ENCODE measurements around the gene DBI. TPM values are rescaled to one million over a fixed set of nuclear protein-coding genes. Genes with fewer than 3 reads are reported as not detected.

DBI gene
- total and polyA plus RNA-seq, 2 of the 13 experiments (the other 11 are each of a cell fraction or from before 2014, with no cell fraction given) = 330 to 659 TPM

- H3K4me2 ChIP-seq (ENCODE audit: low read depth, low read length) = no peak overlapping the region
- H3K9ac ChIP-seq (ENCODE audit: insufficient read depth, low read depth, low read length) = no peak overlapping the region
- 81% methylated on average over 5 of the region's 5 CpGs for WGBS (ENCODE audit: low lambda C conversion rate)
- H3K4me1 ChIP-seq (ENCODE audit: insufficient read depth, low read length) = peaks cover 14% of the 10 kb centered on the region
- peaks cover 0 to 23% of the 10 kb centered on the region in 2 experiments; a peak in 4 of 5 replicates for H3K27me3 ChIP-seq (ENCODE audit: control insufficient read depth in 1 of 2, insufficient read depth in 2 of 2, low read length in 2 of 2)
- no peaks in the 10 kb centered on the region for H3K79me2 ChIP-seq (ENCODE audit: insufficient read depth, low read length)
- H3K9me3 ChIP-seq (ENCODE audit: low read length) = no peaks in the 10 kb centered on the region
- no peak overlapping the region for H3K4me3 ChIP-seq (replicated peaks in 1 of 3; ENCODE audit: insufficient read depth in 1 of 3, low read depth in 2 of 3, low read length in 3 of 3)
- no peak for ATAC-seq
- in situ Hi-C loops (cut with HindIII; ENCODE audit: extremely low pct_ligation_motif_present, low pct_unique_long_range_greater_than_20kb) (no loop called here), intact Hi-C loops (cut with micrococcal nuclease; ENCODE audit: unreplicated experiment) (no loop called here)
- H3K27ac ChIP-seq (ENCODE audit: extremely low read length, insufficient read depth, low read length) = no peak overlapping the region
- BruUV-seq (replicated peaks) = no TSS peak
- no peak for FAIRE-seq
- H3K36me3 ChIP-seq (replicated peaks in 1 of 2; ENCODE audit: control insufficient read depth in 1 of 2, insufficient read depth in 2 of 2, low read length in 2 of 2) = no peaks in the 10 kb centered on the region
- POLR2A ChIA-PET = no interaction called here
- no peaks in the 10 kb centered on the region for H4K20me1 ChIP-seq (ENCODE audit: insufficient read depth, low read length)
- no peak for DNase-seq (ENCODE audit: low spot score)
- CTCF ChIA-PET (ENCODE audit: low intra/inter-chr PET ratio, low total read pairs) = no interaction called here
- H2AFZ ChIP-seq (ENCODE audit: low read length) = no peak overlapping the region
- no peak for TF ChIP-seq ZKSCAN8 (CRISPR knock-in tag; IDR thresholded peaks at IDR 0.05; ENCODE audit: borderline replicate concordance)
- no peak for TF ChIP-seq NFE2 (CRISPR knock-in tag; IDR thresholded peaks at IDR 0.05)
- no peak for TF ChIP-seq ZNF569 (CRISPR knock-in tag; IDR thresholded peaks at IDR 0.05; ENCODE audit: borderline replicate concordance)
- no peak for TF ChIP-seq MXD4 (CRISPR knock-in tag; IDR thresholded peaks at IDR 0.05)
- TF ChIP-seq KAT7 (CRISPR knock-in tag; IDR thresholded peaks at IDR 0.05; ENCODE audit: borderline replicate concordance) = no peak
- TF ChIP-seq HOMEZ (CRISPR knock-in tag; IDR thresholded peaks at IDR 0.05; ENCODE audit: low read depth) = no peak
- no peak for TF ChIP-seq PAXIP1 (CRISPR knock-in tag; conservative IDR thresholded peaks at IDR 0.05)
- no peak for TF ChIP-seq STAT5B (CRISPR knock-in tag; IDR thresholded peaks at IDR 0.05)
- TF ChIP-seq ETV6 (CRISPR knock-in tag; conservative IDR thresholded peaks at IDR 0.05) = no peak
- no peak for TF ChIP-seq FOXJ3 (CRISPR knock-in tag; IDR thresholded peaks at IDR 0.05; ENCODE audit: borderline replicate concordance)
- TF ChIP-seq SYNCRIP (IDR thresholded peaks at IDR 0.05; ENCODE audit: insufficient read depth, low read depth, low read length) = no peak
- TF ChIP-seq ZNF318 (CRISPR knock-in tag; IDR thresholded peaks at IDR 0.05) = no peak
Measured at GRCh38 chr2:119402106-119402505, 35.3 kb downstream of the DBI start.

Data from HepG2 (cell line).